H1 (cell line): ENCODE results near the gene SRSF9.

Experiments used
- POLR2A ChIP-seq, 2 experiments: IDR thresholded peaks; 1 replicate in 1 of 2; 2 replicates in 1 of 2; pipeline ENCODE4 v1.6.1; 2011; ENCODE audit warnings: low read depth in 2 of 2, low read length in 2 of 2, mild to moderate bottlenecking in 2 of 2; ENCODE audit errors: control extremely low read depth in 1 of 2
- TAF1 ChIP-seq: IDR thresholded peaks from 2 replicates; pipeline ENCODE4 v1.6.1; 2011; ENCODE audit warnings: mild to moderate bottlenecking, low read depth, low read length

GRCh38 chr12:120432772-120433525 lies 36.6 kb downstream of the SRSF9 start:
- TF ChIP-seq POLR2A (IDR thresholded peaks at IDR 0.05; ENCODE audit: control extremely low read depth in 1 of 2, low read depth in 2 of 2, low read length in 2 of 2) = no peak
- TF ChIP-seq TAF1 = no peak
